ENCODE measurements around the gene EEF1G. TPM values are rescaled to one million over a fixed set of nuclear protein-coding genes. Genes with fewer than 3 reads are reported as not detected.
A peak's percentile ranks its signal among the peaks of the same experiment; 100 is the strongest.

EEF1G gene
- total and polyA plus RNA-seq, 11 donors, result 549 to 1,190 (median 929) TPM

DNA sequence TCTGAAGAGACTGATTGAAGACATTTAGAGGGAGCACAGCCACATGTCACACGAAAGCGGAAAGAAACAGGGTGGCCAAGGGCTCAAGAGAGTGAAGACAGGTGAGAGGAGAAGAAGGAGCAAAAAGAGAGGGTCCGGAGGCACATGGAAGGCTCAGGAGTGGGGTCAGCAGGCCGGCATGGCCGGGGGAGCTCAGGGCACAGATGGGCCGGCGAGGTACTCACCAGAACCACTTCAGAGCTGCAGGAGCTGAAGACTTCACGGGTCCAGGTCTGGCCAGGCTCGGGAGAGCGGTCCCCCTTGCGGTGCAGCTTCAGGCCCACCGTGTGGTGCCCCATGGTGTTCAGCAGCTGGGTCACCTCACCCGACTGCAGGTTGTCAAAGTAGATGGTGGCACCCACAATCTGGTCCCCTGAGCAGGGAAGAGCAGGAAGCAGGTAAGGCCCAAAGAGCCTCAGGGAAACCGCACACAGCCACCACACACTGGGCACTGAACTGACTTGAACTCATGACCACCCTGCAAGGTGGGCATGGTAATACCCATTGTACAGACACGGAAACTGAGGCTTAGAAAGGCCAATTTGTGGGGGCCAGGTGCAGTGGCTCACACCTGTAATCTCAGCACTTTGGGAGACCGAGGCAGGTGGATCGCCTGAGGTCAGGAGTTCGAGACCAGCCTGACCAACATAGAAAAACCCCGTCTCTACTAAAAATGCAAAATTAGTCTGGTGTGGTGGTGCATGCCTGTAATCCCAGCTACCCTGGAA is 38.7 kb downstream of the EEF1G start:
- ATAC-seq (no peak), DNase-seq (no peak)
- H3K9me3 ChIP-seq, result no peaks in the 10 kb centered on the region
- peaks cover 19 to 46% (median 41%) of the 10 kb centered on the region in 12 donors for H3K4me1 ChIP-seq
- 89 to 93% (median 92%) methylated on average over 18 to 19 of the region's 19 CpGs for WGBS, 4 donors
- intact Hi-C loops (cut with DNase I), result no loop called here
- peaks cover 3 to 74% (median 62%) of the 10 kb centered on the region in 9 donors for H3K36me3 ChIP-seq
- H3K4me3 ChIP-seq, result no peak overlapping the region
- TF ChIP-seq, protein P1, sequence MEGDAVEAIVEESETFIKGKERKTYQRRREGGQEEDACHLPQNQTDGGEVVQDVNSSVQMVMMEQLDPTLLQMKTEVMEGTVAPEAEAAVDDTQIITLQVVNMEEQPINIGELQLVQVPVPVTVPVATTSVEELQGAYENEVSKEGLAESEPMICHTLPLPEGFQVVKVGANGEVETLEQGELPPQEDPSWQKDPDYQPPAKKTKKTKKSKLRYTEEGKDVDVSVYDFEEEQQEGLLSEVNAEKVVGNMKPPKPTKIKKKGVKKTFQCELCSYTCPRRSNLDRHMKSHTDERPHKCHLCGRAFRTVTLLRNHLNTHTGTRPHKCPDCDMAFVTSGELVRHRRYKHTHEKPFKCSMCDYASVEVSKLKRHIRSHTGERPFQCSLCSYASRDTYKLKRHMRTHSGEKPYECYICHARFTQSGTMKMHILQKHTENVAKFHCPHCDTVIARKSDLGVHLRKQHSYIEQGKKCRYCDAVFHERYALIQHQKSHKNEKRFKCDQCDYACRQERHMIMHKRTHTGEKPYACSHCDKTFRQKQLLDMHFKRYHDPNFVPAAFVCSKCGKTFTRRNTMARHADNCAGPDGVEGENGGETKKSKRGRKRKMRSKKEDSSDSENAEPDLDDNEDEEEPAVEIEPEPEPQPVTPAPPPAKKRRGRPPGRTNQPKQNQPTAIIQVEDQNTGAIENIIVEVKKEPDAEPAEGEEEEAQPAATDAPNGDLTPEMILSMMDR (IDR thresholded peaks at IDR 0.05), result no peak
- no peak for TF ChIP-seq POLR2A (IDR thresholded peaks at IDR 0.05)
- H3K27ac ChIP-seq, result no peak overlapping the region
- H3K27me3 ChIP-seq, result no peaks in the 10 kb centered on the region

DNA sequence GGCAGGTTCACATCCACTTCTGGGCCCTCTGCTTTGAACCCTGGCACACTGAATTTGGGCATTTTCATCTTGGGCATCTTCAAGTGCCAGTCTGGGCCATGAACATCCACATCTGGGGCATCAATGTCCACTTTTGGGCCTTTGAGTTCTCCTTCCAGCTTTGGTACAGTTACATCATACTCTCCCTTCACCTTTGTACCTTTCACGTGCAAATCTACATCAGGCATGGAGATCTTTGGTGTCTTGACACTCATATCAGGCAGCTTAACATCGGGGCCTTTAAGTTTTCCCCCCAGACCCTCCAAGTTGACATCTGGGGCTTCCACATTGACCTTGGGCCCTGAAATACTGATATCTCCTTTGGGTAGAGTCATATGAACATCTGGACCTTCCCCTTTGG is 41.6 kb downstream of the EEF1G start:
- 93 to 98% (median 95%) methylated on average over 2 of the region's 2 CpGs for WGBS, 4 donors
- Histone ChIP-seq H3K27ac (no peak overlapping the region), H3K4me3 (no peak overlapping the region), H3K4me1 (peaks cover 0 to 18% (median 13%) of the 10 kb centered on the region in 12 donors), H3K36me3 (peaks cover 3 to 99% (median 91%) of the 10 kb centered on the region in 9 donors), H3K27me3 (no peaks in the 10 kb centered on the region), H3K9me3 (no peaks in the 10 kb centered on the region)
- intact Hi-C loops (cut with DNase I), result no loop called here
- no peak for ATAC-seq
- DNase-seq, result no peak
- TF ChIP-seq, protein P1 (IDR thresholded peaks at IDR 0.05), result no peak
- no peak for TF ChIP-seq POLR2A (IDR thresholded peaks at IDR 0.05)

DNA sequence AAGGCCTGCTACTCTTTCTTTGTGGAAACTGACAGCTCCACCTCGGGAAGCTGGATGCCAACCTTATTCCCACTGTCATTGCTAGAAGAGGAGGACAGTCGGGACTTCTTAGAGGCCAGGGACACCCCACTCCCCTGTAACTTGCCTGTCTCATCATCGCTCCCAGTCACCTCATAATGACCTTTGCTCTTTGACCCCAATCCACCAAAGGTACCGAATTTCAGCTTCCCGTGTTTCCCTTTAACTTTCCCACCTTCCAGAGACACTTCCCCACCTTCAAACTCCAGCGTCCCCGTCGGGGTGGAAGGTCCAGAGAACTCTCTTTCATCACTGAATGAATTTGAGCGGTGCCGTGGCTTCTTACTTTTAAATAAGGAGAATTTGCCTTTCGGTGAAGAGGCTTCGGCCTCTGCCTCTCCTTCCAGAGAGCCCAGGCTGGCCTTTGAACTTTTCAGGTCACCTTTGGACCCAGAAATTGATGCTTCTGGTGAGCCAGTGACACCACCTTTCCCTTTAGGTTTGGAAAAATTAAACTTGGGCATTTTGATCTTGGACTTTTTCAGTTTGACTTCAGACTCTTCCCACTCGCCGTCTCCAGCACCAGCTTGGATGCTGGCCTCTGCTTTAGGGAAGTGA is 56.8 kb downstream of the EEF1G start:
- intact Hi-C loops (cut with DNase I), result no loop called here
- H3K4me1 ChIP-seq, result peaks cover 0 to 25% (median 4%) of the 10 kb centered on the region in 12 donors
- no peaks in the 10 kb centered on the region for H3K27me3 ChIP-seq
- WGBS, 4 donors, result 83 to 87% (median 86%) methylated on average over 14 of the region's 14 CpGs
- no peaks in the 10 kb centered on the region for H3K9me3 ChIP-seq
- TF ChIP-seq POLR2A (IDR thresholded peaks at IDR 0.05), result no peak
- TF ChIP-seq, protein P1 (IDR thresholded peaks at IDR 0.05), result no peak
- H3K36me3 ChIP-seq, result peaks cover 0 to 82% (median 76%) of the 10 kb centered on the region in 9 donors
- no peak for DNase-seq
- peak overlapping the region in 1 of 12 donors; percentile 56 for H3K27ac ChIP-seq
- ATAC-seq, result no peak
- no peak overlapping the region for H3K4me3 ChIP-seq

DNA sequence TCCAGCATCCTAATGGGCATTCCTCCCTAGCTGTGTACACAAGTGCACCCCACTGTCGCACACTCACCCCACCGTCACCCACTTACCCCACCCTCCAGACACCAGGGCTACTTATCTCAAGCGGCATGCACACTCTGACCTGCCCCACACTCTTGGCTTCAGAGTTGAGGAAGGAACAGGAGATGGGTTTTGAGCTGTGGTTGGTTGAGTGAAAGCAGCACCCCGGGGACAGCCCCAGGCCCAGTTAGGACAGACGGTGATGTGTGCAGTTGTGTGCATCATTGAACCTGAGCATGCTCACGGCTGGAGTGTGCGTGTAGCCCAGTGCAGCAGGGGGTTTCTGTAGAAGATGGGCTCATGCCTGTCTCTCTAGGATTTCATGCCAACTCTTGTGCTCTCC is 59.5 kb downstream of the EEF1G start:
- peaks cover 0 to 25% (median 5%) of the 10 kb centered on the region in 12 donors for H3K4me1 ChIP-seq
- no peak overlapping the region for H3K4me3 ChIP-seq
- peak overlapping the region in 1 of 12 donors; percentile 20 for H3K27ac ChIP-seq
- TF ChIP-seq POLR2A (IDR thresholded peaks at IDR 0.05), result no peak
- TF ChIP-seq, protein P1 (IDR thresholded peaks at IDR 0.05), result no peak
- no peaks in the 10 kb centered on the region for H3K27me3 ChIP-seq
- peaks cover 0 to 55% (median 49%) of the 10 kb centered on the region in 9 donors for H3K36me3 ChIP-seq
- intact Hi-C loops (cut with DNase I), result no loop called here
- DNase-seq (no peak), ATAC-seq (peak in 2 of 4 donors; percentile 8 to 39)
- H3K9me3 ChIP-seq, result no peaks in the 10 kb centered on the region
- 81 to 94% (median 86%) methylated on average over 7 of the region's 7 CpGs for WGBS, 4 donors
